Activated CD4-positive, alpha-beta T cell treated with anti-CD3 and anti-CD28 coated beads, Interleukin-2, amount 50 U/mL, for 4 hours (primary cell): ENCODE results near the gene MPND.

ENCODE experiments used
- DNase-seq, 2 experiments: peaks; one replicate each; pipeline ENCODE4 v3.0.0-alpha.2; 2020

MPND gene

GRCh38 chr19:4409123-4409933 lies 66.0 kb downstream of the MPND start:
- no peak for DNase-seq
